Stimulated activated CD4-positive, alpha-beta T cell treated with anti-CD3 and anti-CD28 coated beads, Interleukin-12 subunit alpha, Interleukin-12 subunit beta, amount 100 ng/mL, for 4 hours (primary cell): ENCODE results near the gene FCGR2B.
A peak's percentile ranks its signal among the peaks of the same experiment; 100 is the strongest.
"Not testable (repeated sequence)": the region's sequence is repeated elsewhere in the genome, so short reads cannot be mapped to it uniquely, and the experiment has no call there.

Experiments used
- DNase-seq: peaks from one replicate; pipeline ENCODE4 v3.0.0-alpha.2; 2020

The FCGR2B gene

DNA sequence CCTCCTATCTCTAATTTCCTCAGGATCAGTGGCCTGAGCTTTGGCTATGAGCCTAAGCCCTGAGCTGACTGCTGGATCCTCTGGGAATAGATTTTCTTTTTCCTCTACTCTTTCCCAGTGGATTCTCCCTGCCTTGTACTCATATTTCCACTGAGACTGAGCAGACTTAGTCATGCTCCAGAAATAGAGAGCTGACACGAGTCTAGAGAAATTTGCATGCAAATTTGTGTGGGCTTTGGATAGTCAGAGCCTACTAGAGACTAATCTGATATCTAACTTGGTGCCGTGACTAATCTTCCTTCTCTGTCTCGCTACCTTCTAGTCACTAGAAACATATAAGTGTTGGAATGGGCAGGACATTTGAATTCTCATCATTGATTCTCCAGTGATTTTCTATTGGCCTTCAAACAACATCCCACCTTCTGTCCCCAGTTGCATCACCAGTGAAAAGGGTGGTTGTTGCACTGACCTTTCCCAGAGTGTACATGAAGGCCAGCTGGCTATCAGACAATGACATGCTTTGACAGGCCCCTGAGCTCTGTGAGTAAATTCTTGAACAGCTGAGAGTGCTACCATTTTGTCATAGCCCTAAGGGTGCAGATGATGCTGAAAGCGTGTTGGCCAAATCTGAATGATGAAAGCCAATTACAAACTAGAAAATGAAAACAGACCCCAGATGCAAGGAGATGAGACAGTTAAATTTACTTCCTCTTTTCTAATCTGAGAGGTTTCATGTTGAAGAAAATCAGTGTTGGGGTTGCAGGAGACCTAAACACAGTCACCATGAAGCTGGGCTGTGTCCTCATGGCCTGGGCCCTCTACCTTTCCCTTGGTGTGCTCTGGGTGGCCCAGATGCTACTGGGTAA is 43.8 kb downstream of the FCGR2B start, which contains the start of gene FCRLA:
TSS of gene FCRLA (plus strand) at position 748 of the 866 bp plus-strand sequence. CDS start at position 784, 36 bp downstream.
- no peak for DNase-seq

- no peak for DNase-seq
Measured at GRCh38 chr1:161707503-161707902, 44.6 kb downstream of the FCGR2B start.

GRCh38 chr1:161709373-161709772 is 46.4 kb downstream of the FCGR2B start:
- DNase-seq = no peak

GRCh38 chr1:161710560-161710959 is 47.6 kb downstream of the FCGR2B start:
- DNase-seq = no peak

DNA sequence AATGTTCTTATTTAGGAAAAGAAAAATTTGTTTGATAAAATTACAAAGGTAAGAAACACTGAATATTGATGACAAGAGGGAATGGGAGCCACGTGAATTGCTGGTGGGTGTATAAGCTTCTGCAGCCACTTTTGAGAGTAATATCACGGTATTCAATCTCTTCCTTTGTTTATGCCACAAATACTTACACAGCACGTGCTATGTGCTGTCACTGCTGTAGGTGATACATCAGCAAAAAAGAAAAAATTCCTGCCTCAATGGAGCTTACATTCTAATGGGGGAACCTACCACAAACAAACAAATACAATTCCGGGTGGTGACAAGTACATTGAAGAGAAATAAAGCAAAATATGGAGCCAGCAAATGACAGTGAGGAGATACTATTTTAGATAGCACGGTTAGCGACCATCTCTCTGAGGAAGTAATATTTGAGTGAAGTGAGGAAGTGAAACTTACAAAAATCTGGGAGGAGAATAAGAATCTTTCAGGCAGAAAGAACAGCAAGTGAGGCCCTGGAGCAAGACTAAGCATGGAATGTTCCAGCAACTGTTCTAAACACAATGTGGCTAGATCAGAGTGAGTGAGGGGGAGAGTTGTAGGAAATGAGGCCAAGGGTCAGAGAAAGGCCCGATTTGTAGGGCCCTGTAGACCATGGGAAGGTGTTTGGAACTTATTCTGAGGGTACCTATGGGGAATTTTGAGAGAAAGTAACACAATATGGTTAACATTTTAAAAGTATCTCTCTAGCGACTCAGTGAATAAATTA is 55.8 kb downstream of the FCGR2B start:
- DNase-seq = no peak

DNA sequence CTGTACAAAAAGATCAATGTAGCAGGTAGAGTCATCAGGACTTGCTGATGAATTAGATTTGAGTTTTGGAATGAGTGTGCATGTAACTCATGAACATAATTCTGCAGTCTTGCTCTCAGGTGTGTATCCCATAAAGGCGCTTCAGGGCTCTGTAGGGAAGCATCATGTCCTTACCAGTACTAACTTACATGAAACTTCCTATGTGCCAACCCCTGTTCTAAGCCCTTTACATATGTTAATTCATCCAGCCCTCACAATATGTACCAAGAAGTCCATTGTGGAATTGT is 56.3 kb downstream of the FCGR2B start:
- no peak for DNase-seq

DNA sequence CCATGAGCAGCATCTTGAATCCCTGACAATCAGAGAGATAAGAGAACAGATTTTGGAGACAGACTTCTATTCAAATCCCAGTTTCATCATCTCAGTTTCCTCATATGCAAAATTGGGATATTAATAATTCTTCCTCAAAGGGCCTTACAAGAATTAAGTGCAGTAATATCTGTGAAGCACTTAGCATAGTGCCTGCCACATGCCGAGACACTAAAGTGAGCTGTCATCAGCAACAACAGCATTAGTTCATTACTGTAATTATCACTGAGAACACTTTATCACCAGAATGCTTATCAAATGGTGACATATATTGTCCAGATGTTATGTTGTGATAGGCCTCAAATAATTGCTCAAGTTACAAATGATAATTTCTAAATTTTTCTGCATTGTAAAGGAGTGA is 57.5 kb downstream of the FCGR2B start:
- DNase-seq = no peak

DNA sequence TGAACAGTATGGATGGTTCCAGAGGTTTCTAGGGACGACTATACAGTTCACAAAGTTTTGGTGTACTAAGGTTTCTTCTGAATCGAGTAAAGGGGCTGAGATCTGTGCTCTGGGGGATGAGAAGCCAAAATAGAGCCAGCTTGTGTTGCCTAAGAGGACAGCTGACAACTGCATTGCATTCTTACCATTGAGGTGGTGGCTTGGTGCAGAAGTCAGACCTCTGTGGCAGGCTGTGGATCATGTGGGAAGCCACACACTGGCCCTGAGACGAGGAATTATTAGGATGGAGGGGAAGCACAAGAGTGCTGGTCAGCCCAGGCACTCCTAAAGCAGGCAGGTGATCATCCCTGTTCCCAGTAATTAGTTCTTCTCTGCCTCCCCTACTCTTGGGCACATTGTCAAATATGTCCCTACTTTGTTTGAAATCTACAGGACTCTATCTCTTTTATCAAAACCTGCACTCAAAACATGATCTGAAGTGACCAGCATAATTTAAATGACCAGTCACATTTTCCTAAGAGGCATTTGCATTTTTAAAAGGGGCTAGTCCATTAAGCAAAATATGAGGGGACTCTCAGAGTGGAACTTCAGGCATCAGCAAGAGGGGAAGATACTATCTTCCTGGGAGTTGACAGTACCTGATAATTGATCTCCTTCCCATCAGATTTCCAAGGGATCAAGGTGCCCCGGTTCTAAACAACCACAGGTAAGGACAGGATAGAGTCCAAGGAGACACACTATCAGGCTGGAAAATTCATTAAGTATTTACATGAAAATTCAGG is 58.2 kb downstream of the FCGR2B start, which contains the start of gene FCRLB:
TSS of gene FCRLB (plus strand) at position 589 of the 782 bp plus-strand sequence. CDS start 1,129 bp downstream, outside the sequence.
- DNase-seq = no peak

GRCh38 chr1:161721738-161722343 is 58.9 kb downstream of the FCGR2B start:
- DNase-seq = no peak

GRCh38 chr1:161722406-161722805 is 59.5 kb downstream of the FCGR2B start:
- DNase-seq = no peak

GRCh38 chr1:161723459-161724141 is 60.7 kb downstream of the FCGR2B start:
- no peak for DNase-seq

DNA sequence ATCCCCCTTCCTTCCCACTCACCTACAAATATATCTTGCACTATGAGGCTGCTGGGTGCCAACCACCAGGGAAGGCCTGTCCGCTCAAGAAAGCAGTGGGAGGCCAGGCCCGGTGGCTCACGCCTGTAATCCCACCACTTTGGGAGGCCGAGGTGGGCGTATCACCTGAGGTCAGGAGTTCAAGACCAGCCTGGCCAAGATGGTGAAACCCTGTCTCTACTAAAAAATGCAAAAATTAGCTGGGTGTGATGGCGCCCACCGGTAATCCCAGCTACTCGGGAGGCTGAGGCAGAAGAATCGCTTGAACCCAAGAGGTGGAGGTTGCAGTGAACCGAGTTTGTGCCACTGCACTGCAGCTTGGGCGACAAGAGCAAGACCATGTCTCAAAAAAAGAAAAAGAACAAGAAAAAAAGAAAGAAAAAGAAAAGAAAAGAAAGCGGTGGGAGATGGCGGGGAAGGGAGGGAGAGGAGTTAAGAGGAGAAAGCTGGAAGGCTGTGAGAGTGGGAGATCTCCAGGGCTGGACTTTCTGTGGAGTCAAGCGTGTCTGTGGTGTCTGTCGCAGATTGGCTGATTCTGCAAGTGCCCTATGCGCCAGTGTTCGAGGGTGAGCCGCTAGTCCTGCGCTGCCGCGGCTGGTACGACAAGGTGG is 62.4 kb downstream of the FCGR2B start:
- DNase-seq = not testable (repeated sequence)

DNA sequence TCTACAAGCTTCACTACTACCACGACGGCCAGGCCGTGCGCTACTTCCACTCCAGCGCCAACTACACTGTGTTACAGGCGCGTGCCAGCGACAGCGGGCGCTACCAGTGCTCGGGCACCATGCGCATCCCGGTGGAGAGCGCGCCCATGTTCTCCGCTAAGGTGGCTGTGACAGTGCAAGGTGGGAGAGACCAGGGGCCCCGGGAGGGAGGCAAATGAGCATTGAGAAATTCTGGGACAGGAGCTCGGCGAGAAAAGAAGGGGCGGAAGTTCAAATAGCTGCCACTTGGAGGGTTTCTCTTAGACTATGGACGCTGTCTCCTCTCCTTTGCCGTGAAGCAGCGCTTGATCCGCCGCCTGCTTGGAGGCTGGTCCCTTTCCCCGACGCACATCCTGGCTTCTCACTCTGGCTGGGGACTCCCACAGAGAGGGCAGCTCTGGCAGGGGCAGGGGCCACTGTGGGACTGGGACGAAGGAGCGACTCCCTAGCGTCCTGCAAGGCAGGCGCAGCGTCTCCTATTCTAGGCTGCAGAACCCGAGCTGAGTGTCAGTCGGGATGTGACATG is 63.0 kb downstream of the FCGR2B start:
- peak; percentile 26 for DNase-seq

DNA sequence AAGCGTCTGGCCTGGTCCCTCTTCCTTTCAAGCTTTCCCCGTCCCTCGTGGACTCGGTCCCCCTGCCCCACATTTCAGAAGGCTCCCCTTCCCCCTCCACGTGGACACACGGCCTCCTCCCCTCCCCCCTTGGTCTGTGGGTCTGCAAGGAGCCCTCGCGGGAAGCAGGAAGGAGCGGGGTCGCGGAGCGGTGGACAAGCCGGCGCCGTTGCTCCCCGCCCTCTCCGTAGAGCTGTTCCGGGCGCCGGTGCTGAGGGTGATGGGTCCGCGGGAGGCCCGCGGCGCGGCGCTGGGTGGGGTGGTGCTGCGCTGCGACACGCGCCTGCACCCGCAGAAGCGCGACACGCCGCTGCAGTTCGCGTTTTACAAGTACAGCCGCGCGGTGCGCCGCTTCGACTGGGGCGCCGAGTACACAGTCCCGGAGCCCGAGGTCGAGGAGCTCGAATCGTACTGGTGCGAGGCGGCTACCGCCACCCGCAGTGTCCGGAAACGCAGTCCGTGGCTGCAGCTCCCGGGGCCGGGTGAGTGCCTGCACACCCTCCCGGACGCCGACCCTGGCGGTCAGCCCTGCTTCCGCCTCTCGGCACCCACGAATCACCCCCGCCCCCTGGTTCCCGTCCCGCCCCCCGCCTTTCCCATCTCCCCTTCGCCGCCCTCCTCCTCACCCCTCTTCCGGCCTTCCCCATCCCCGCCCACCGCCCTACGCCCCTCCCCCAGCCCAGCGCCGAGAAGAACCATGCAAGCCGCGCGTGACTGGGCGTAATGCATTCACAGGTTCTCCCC is 63.7 kb downstream of the FCGR2B start:
- peak; percentile 63 for DNase-seq

- DNase-seq = no peak
Measured at GRCh38 chr1:161727256-161727924, 64.4 kb downstream of the FCGR2B start.
